Esophagus muscularis mucosa (tissue), 3 donors: Measurements from ENCODE around the gene SLC12A7.

Experiments
- CTCF ChIP-seq, 3 experiments: fragments of 200-600 bp in 2 of 3; fragments of 450-650 bp in 1 of 3; sonication (generic) in 2 of 3; IDR thresholded peaks; one replicate each; pipeline ENCODE4 v1.5.1; 2017 to 2019; ENCODE audit warnings: antibody characterized with exemption in 3 of 3, mild to moderate bottlenecking in 2 of 3, moderate library complexity in 1 of 3
- POLR2A ChIP-seq: fragments of 450-650 bp; IDR thresholded peaks from one replicate; pipeline ENCODE4 v1.6.1; 2017; ENCODE audit warnings: antibody characterized with exemption, moderate library complexity, mild to moderate bottlenecking, low read depth

- TF ChIP-seq CTCF (IDR thresholded peaks at IDR 0.05) (no peak), POLR2A (no peak)
Observed at GRCh38 chr5:1133108-1133507, 21.2 kb upstream of the SLC12A7 start.
